T-helper 1 cell (primary cell): ENCODE results near the gene OSBPL1A.

Experiments
- DNase-seq, 5 donors: peaks; one replicate each; pipeline ENCODE4 v3.0.0-alpha.2; 2012 to 2020

The OSBPL1A gene

GRCh38 chr18:24115628-24116027, 282.0 kb downstream of the OSBPL1A start:
- DNase-seq, result no peak

DNA sequence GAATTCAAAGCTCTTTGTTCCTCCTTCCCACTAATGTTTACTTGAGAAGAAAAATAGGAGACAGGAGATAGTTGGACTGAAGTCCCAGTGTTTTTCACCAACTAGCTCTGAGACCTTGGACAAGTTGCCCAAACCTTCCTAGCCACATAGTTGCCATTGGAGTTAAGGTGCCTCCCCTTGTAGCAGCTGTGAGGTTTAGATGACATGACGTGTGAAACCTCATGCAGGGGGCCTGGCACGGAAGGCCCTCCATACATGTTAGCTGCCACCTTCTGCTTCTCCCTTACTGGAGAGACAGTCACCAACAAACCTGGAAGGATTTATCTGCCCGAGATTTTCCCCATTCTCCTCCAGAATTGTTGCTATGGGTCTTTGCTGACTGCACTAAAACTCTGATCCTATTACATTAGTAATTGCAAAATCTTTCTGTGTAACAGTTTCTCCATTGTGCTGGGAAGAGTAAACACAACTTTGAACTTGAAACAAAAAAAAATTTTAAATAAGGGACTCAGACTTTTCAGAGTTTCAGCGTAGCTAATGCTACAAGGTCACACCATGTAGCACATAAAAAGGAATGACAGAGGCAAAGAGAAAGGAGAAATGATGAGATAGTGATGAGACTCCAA, 282.6 kb downstream of the OSBPL1A start:
- no peak for DNase-seq

DNA sequence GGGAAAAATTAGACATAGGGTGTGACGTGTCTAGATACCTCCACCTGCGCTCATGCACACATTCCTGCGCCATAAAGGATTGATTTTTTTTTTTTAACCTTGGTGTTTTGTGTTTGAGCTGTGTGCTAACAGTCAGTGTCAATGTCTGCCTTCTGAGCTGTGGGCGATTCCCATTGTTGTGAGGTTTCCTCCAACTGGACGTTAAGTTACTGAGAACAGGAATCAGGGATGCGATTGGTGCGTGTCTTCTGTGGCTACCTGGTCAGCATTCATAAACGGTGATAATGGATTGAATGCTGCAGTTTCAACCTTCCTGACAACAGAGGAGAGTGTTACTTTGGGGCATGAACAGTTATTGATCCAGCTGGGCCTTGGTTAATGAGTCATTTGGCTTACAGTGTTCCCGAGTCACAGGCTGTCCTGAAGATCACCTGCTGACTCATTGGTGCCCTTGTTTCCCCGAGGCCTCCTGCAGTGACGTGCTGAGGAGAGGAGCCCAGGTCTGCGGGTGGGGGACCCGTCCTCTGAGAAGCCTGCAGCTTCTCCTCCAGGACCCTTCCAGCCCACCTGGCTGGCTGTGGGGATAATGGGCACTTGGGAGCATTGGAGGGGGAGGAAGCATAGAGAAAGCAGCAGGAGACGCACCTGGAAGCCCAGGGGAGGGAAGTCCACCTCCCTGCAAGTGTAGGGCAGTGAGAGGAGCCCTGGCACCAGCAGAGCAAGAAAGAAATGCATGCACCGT, 284.6 kb downstream of the OSBPL1A start:
- no peak for DNase-seq

GRCh38 chr18:24112464-24112863, 285.2 kb downstream of the OSBPL1A start:
- no peak for DNase-seq
